SHP77 treated with DMSO at 0.1 percent for 48 hours (cell line): Measurements from ENCODE around the gene C14orf93.
"Not testable (repeated sequence)": the region's sequence is repeated elsewhere in the genome, so short reads cannot be mapped to it uniquely, and the experiment has no call there.

Experiments used
- DNase-seq: peaks from one replicate; lab custom pipeline; 2025; lab: John Stamatoyannopoulos, UW

The C14orf93 gene

DNA sequence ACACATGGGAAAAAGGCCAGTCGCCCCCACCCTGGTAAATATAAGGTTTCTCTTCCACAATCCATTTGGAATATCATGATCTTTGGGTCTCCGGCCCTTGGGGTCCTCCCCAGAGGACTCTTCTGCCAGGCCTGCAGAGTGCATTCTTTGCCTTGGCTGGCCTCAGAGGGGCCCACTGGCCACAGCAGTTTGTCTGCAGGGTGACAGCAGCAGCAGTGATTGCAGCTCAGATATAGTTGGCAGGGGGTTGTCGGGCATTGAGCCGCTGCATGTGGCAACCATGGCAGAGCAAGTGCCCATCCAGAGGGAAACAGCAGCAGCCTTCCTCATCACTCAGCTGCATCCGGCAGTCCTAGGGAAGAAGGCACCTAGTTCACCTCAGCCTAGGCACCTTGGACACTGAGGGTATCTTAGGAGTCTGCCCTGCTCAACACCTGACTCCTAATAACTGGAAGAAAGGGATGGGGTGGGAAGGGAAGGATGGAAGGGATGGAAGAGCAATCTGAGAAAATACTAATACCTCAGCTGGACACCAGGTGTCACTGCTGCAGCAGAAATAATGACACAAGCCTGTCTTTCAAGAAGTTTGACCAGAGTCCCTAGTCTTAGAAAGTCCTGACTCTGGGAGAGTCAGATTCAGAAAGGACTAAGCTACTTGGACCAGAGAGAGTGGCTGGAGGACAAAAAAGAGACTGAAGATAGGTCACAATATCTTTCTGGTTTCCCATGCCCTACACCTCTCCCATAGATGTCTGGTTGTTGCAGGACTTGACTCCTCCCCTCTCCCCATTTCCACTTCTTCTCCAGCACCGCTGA lies 36.5 kb downstream of the C14orf93 start:
- no peak for DNase-seq

- no peak for DNase-seq
Measured at GRCh38 chr14:22972313-22972930, 37.5 kb downstream of the C14orf93 start.

GRCh38 chr14:22971152-22971551 lies 38.8 kb downstream of the C14orf93 start:
- DNase-seq = no peak

- DNase-seq = no peak
Measured at GRCh38 chr14:22966783-22967269, 43.1 kb downstream of the C14orf93 start.

GRCh38 chr14:22965916-22966782 lies 43.8 kb downstream of the C14orf93 start:
- DNase-seq = not testable (repeated sequence)

- DNase-seq = no peak
Measured at GRCh38 chr14:22962061-22962676, 47.8 kb downstream of the C14orf93 start.

GRCh38 chr14:22955702-22956569 lies 54.0 kb downstream of the C14orf93 start:
- no peak for DNase-seq

GRCh38 chr14:22952418-22952817 lies 57.5 kb downstream of the C14orf93 start:
- DNase-seq = no peak

DNA sequence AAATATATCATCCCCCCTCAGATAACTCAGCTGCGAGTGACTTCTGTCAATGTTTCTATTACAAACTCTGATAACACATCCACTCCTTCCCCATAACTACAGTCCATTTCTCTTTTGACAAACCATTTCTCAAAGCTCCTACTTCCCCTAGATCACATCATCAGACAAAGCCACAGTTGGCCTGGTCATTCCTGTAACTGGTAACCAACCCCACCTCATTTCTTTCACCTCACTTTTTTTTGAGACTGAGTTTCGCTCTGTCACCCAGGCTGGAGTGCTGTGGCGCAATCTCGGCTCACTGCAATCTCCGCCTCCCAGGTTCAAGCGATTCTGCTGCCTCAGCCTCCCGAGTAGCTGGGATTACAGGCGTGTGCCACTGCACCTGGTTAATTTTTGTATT lies 58.1 kb downstream of the C14orf93 start:
- DNase-seq = not testable (repeated sequence)

DNA sequence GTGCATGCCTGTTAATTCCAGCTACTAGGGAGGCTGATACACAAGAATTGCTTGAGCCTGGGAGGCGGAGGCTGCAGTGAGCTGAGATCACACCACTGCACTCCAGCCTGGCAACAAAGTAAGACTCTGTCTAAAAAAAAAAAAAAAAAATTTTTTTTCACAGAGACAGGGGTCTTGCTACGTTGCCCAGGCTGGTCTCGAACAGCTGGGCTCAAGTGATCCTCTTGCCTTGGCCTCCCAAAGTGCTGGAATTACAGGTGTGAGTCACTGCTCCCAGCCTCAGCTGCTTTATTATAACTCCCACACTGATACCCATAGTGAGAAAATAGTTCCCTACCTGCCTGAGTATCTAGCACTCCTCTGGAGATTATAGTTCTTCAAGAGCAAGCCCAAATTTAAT lies 64.3 kb downstream of the C14orf93 start:
- DNase-seq = no peak

DNA sequence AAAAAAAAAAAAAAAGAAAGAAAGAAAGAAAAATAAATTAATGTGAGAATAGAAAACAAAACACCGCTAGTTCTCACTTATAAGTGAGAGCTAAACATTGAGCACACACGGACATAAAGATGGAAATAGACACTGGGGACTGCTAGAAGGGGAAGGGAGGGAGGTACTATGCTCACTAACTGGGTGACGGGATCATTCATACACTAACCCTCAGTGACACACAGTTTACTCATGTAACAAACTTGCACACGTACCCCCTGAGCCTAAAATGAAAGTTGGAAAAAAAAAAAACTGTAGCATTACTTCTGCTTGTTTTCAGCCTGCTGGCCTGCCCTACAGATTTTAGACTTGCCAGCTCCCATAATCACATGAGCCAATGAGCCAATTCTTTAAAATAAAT lies 70.3 kb downstream of the C14orf93 start:
- no peak for DNase-seq
